ENCODE measurements around the gene ACOXL.

ACOXL gene

DNA sequence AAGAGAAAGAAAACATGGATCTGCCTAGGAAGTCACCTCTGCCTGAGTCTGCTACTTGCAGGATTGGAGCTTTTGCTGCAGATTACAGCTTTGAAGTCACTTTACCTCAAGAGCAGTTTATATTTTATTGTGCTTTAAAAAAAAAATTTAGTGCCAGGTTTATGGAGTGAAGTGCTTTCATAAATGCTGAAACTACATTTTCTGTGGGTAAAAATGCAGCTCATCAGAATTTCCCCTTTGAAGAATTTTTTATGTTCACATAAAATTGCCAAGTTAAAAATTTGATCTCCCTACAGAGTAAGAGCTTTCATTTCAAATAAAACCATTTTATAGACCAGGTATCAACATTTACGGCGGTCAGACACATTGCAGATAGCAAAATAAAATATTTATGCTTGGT lies 413.6 kb downstream of the ACOXL start:
- DNase-seq, result no peak

DNA sequence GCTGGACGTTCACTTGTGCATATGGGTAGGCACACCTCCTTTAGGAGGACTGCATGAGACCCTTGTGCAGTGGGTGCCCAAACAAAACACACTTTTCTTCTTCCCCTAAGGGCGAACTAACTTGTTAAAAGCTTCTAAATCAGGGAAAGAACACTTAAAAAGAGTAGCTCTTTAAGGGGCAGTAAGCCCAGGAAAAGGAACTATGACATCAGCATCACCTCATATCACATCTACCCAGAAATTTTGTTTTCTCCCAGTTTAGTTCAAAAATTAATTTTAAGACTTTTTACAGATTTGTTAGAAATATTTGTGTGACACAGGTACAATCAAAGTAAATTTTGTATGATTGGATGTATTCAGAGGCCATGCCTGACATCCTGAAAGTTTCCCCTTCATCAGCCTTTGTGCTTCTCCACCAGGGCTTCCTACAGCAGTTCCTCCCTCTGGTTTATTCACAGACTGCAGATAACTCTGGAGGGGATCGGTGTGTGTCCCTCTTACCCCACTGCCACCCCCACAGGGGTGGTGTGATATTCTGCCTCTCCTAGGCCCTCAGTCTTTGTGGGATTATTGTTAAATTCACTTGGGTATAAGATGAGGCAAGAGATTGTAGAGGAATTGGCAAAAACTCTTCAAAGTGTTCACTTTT lies 416.0 kb downstream of the ACOXL start:
- DNase-seq, result no peak

DNA sequence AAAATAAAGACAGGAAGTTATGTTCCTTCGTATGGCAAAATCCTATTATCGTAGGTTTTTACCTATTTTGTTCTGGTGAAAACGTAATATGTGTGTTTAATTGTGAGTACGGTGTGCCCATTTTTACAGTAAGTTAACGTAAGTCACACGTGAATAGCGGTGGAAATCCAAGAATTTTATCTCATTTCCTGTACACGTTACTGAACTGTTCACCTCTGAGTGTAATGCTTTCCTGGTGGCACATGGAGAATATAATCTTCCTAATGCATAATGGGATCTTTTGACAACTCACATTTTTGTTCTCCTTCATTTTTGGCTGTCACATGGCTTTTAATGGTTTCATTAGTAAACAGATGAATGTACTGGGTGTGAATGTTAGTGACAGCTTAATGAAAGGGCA lies 416.6 kb downstream of the ACOXL start:
- DNase-seq, result no peak

DNA sequence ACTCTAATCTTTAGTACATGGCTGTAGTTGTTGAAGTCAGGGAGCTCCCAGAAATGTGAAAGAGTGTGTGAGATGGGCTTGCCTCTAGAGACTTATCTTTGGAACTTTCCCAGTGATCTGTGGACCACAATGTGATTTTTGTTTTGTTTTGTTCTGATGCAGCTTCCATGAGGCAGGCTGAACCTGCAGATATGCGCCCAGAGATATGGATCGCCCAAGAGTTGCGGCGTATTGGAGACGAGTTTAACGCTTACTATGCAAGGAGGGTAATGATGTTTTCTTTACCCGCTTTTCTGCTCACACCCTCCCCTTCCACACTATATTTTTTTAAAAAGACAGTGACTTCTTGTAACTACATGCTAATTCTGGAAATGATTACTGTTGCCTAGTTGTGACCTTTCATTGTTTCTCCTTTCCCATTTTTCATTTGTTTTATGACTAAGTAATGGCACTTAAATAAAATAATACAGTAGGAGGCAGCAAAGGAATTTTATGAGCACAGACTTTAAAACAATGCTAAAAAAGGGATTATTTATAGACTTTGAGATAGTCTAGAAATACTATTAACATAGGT lies 417.6 kb downstream of the ACOXL start:
- DNase-seq, result no peak

DNA sequence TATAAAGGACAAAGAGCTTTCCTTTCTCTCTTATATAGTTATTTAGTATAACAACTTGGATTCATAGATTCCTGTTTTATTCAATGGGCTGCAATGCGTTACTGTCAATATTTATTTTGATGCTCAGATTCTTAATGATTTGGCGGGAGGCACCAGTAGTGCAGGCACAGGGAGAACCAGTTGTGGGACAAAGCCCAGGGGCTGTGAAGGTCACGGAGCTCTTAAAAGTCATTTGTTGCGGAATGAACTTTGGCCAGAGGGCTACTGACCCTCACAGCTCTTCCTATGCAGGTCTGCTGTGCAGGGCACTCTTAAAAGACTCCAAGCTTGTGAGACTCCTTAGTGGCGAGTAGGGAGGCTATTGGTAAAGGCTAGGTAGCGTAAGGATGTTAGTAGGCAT lies 422.4 kb downstream of the ACOXL start:
- no peak for DNase-seq

DNA sequence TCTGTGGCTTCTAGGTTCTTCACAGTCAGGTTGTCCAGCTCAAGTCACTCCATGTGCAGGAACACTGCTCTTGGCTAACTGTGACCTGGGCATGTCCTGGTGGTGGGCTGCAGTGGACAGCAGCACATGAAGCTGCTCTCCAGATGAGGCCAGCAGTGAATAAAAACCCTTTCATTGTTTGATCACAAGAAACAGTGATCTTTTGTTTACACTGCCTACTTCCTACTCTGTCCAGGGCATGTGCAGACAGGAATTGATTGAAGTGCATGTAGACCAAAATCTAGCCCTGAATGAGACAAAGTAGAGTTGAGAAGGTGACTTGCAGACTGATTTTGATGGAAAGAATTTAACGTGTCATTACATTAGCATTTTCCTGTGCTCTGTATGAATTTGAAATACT lies 423.2 kb downstream of the ACOXL start:
- no peak for DNase-seq

DNA sequence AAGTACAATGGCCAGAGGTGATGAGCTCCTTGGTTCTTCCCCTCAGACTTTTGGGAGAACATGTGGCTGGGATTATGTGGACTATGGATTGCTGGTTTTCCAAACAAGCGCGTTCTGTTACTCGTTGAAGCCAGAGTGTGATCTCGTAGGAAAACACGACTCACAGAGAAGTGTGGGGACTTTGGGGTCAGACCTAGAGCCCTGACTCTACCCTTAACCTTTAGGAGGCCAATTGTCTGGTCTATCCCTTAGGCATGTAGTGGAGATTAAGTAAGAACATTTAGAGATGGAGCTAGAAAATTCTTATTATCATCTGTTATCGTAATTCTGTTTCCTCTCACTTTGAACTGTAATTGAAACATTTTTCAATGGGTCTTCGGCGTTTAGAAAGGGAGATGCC lies 424.2 kb downstream of the ACOXL start:
- DNase-seq, result no peak

DNA sequence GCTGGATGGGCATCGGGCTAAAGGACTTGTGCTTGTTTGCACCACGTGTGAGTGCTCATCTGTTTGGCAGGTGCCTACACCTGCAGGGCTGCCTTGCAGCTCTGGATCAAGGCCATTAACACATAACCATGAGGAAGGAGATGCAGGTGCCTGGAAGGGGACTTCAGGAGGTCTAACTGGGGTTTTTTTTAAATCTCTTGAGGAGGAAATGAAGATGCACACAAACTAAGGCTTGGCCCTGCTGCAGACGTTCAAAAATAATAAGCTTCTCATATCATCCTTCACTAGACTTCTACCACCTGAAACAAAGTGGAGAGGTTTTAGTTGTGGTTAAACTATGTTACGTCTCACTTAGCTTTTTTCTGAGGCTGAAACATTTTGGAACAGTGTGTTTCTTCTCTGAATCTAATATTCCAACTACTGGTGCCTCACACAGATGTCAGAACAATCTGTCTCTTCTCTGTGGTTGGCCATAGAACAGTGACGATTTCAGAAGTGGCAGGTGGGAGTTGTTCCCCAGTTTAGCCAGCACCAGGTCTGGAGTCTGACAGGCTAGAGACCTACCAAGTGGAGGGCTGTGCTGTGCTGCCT lies 424.8 kb downstream of the ACOXL start:
- peak in 1 of 2 donors; percentile 40 for DNase-seq

DNA sequence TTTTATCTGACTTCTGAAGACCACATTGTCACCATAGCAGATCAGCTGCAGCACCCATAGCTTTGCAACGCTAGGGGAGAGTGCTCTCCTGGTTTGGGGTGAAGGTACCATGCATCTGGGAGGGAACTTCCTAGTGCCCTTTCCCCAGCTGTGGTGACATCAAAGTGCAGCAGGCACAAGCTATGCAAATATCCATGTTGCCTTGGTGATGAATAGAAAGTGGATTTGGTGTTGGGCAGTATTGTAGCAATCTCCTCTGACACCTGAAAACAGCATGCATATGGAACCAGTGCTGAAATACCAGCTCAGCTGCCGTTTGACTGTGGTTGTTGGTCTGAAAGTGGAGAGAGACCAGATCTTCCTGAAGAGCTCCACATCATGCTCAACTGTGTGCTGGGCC lies 425.4 kb downstream of the ACOXL start:
- DNase-seq, result peak in 1 of 2 donors; percentile 44

DNA sequence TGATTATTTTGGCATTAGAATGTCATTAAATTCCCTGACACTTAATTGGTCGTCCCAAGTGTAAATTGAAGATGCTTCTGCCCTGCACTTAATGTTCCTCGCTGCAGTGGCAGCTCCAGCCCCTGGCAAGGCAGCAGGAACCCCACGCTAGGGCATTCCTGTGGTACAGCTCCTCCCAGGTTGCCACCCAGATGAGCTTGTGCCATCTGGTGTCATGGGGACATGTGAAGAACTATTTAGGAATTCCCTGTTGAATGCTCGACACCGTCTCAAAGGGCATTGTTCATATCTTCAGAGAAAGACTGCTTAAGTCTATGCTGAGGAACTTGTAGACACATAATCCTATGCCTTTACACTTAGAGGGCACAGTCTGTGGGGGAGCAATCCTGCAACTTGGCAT lies 427.3 kb downstream of the ACOXL start:
- DNase-seq, result no peak

DNA sequence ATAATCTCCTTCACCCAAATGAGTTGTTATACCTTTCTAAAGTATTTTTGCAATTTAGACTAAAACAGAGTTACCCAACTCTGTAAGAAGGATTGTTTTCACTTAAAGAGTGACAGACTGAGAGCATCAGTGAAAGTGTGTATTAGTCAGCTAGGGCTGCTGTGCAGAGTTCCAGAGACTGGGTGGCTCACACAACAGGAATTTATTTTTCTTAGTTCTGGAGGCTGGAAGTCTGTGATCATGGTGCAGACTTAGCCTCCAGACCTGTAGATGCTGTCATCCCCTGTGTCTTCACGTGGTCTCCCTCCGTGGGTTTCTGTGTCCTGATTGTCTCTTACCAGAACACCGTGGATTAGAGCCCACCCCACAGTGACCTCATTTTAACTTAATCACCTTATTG lies 428.4 kb downstream of the ACOXL start:
- no peak for DNase-seq

DNA sequence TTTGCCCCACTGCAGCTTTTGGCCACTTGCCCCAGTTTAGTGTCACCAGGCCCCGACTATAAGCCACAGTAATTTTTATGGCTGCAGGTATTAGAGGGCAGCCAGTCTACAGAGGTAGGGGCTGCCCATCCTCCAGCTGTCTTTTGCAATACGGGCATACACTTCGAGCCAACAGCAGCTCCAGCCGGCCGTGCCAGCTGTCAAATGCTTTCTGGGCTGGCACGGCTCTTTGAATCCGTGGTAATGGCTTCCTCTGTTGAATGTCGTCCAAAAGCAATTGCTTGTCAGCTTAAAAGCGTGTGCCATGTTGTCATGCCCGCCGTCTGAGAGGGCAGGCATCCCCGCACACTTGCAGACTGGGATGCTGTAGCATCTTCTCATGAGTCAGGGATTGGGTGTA lies 429.6 kb downstream of the ACOXL start:
- no peak for DNase-seq

DNA sequence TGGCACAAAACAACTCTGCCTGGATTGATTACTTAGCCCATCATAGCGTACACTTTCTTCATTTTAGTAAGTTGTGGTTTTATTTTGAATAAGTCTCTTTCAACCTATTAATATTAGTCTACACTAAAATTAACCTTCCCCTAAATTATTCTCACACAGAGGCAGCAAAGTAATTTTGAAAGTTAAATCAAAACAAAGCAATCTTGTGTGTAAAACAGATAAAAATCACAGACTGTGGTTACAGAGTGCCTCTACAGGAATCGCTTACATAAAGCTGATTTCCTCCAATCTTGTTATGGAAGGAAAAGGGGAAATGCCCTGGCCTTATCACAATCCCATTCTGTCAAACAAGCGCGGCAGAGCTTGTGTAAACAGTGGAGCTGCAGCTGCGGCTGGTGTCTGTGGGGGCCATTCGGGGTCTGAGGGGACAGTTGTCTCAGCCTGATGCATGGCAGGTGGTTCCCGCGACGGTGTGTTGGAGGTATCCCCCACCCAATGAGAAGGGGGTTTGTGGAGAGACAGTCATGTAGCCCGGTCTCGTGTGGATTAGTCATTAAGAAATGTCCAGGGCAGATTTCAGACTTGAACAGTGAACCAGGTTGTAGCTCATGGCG lies 430.5 kb downstream of the ACOXL start:
- no peak for DNase-seq

DNA sequence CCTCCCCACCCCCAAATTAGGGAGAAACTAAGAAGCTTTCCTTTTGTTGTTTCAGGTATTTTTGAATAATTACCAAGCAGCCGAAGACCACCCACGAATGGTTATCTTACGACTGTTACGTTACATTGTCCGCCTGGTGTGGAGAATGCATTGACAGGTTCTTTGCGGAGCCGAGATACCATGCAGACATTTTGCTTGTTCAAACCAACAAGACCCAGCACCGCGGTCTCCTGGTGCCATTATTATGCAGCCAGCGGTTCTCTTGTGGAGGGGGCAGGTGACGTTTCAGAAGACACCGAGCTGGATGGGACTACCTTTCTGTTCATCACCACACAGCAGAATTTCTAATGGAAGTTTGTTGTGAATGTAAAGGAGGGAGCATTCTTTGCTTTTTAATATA lies 431.7 kb downstream of the ACOXL start:
- DNase-seq, result no peak

DNA sequence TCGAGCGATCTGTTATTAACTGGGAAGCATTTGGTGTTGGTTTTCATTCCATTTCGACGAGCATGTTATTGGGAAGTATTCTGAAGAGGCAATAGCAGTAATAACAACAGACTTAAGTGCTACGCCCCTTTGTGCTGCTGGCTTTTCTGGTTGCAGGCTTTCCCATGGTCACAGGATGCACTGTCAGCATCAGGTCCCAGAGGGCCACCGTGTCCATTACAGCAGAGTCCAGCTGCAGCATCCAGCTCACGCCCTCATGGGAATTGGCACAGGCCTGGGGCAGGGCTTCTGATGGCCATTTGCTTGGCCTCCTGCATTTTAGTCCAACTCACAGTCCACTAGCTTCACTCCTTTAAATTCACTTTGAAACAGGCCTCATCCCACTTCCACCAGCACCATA lies 432.7 kb downstream of the ACOXL start:
- DNase-seq, result no peak

DNA sequence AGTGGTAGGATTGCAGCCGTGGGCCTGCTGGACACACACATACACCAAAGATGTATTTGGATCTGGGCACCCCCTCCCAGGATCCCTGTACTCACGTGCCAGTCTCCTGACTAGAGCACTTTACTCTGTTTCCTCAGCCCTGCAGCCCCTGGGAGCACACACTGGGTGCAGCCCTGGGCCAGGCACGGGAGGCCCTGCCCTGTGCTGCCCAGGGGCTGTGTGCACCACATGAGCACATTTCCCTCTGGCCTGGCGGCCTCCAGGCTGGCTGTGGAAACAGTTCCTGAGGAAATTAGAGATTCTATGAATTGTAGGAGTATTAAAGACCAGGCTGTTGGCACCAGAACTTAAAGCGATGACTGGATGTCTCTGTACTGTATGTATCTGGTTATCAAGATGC lies 433.7 kb downstream of the ACOXL start:
- DNase-seq, result no peak

DNA sequence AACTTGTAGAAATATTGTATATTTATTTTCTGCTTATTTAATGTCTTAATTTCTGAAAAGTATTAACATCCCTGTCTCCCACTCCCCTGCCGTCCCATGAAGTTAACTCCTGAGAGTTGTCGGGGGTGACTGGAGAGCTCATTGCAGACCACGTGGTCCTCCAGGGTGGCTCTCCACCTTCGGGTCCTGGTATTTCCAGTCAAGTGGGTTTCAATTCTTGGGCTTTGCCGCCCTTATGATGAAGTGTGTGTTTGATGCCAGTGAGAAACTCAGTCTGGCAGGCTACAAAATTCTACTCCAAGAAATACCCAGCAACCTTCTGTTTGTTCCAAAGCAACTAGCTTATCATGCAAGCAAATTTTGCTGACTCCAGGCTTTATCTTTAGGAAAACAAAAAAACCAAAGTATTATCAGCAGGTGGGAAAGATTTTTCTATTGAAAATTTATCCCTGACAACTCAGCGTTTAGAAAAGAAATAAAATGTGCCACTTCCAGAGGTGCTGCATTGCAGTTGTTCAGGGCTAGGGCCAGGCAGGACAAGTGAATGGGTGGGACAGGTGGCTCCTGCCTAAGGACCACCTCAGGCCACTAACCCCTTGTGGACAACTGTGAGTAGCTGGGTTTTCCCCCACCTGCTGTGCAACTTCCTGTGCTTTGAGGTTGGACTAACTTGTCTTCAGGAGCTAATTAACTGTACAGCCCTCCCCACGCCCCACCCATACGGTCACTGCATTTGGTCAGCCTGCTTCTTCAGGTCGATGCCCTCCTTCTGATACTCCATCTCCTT lies 434.9 kb downstream of the ACOXL start:
- no peak for DNase-seq

DNA sequence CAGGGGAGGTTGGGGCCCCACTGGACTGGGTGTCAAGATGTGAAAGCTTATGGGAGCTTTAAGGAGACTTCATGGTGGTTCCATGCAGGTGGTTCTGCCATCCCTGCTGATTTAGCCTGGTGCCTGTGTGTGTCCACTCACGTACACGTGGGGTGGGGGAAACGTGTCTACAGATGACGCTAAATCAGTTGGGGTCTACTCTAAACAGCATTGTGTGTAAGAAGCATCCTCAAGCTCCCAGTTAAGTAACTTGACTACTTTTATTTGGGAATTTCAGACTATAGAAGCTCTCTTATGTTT lies 435.4 kb downstream of the ACOXL start:
- DNase-seq, result no peak

All from CD4-positive, alpha-beta T cell treated with Interleukin-1 beta for 1 hour (primary cell).